Measurements from ENCODE around the gene SLC26A11.

- no peak for TF ChIP-seq CTCF (optimal IDR thresholded peaks at IDR 0.05 in 1 of 3, IDR thresholded peaks at IDR 0.05 in 1 of 3, conservative IDR thresholded peaks at IDR 0.05 in 1 of 3; ENCODE audit: extremely low read depth in 1 of 3, insufficient read depth in 2 of 3, low read length in 3 of 3)
- TF ChIP-seq EZH2 (IDR thresholded peaks at IDR 0.05; ENCODE audit: low read length) = no peak
These were observed 34.3 kb upstream of the SLC26A11 start for GRCh38 chr17:80185968-80186367.
